SK-N-MC (cell line): ENCODE data around the gene KCNQ1OT1.

Experiments
- EZH2 ChIP-seq: fragments of 200-600 bp; sonication (generic); IDR thresholded peaks from one replicate; pipeline ENCODE4 v1.6.1; 2017; ENCODE audit warnings: antibody characterized with exemption
- FOXP2 ChIP-seq: optimal IDR thresholded peaks from 2 replicates; pipeline ENCODE3; 2011; ENCODE audit warnings: mild to moderate bottlenecking, moderate library complexity; ENCODE audit not compliant: insufficient read depth; ENCODE audit errors: extremely low read length, control extremely low read depth

GRCh38 chr11:2647953-2648352, 51.8 kb downstream of the KCNQ1OT1 start:
- TF ChIP-seq EZH2 (no peak), FOXP2 (no peak)
